Stimulated activated naive CD8-positive, alpha-beta T cell treated with anti-CD3 and anti-CD28 coated beads, Interleukin-15, Interleukin-2, amounts not matched to agents 100 ng/mL and 50 ng/mL, for 24 hours (primary cell): ENCODE results near the gene AK3.
"Not testable (repeated sequence)": the region's sequence is repeated elsewhere in the genome, so short reads cannot be mapped to it uniquely, and the experiment has no call there.

ENCODE experiments used
- H3K27ac Mint-ChIP-seq: one replicate; pipeline ENCODE4 v1.8.0; 2021; ENCODE audit warnings: mild to moderate bottlenecking, mixed read lengths
- H3K27me3 Mint-ChIP-seq: one replicate; pipeline ENCODE4 v1.8.0; 2021; ENCODE audit warnings: mixed read lengths
- H3K36me3 Mint-ChIP-seq: one replicate; pipeline ENCODE4 v1.8.0; 2021; ENCODE audit warnings: low read depth, mixed read lengths
- H3K4me1 Mint-ChIP-seq: one replicate; pipeline ENCODE4 v1.8.0; 2021; ENCODE audit warnings: low read depth, mixed read lengths
- H3K4me3 Mint-ChIP-seq: one replicate; pipeline ENCODE4 v1.8.0; 2021; ENCODE audit warnings: mild to moderate bottlenecking, mixed read lengths
- H3K9me3 Mint-ChIP-seq: one replicate; pipeline ENCODE4 v1.8.0; 2021; ENCODE audit warnings: mixed read lengths

The AK3 gene

DNA sequence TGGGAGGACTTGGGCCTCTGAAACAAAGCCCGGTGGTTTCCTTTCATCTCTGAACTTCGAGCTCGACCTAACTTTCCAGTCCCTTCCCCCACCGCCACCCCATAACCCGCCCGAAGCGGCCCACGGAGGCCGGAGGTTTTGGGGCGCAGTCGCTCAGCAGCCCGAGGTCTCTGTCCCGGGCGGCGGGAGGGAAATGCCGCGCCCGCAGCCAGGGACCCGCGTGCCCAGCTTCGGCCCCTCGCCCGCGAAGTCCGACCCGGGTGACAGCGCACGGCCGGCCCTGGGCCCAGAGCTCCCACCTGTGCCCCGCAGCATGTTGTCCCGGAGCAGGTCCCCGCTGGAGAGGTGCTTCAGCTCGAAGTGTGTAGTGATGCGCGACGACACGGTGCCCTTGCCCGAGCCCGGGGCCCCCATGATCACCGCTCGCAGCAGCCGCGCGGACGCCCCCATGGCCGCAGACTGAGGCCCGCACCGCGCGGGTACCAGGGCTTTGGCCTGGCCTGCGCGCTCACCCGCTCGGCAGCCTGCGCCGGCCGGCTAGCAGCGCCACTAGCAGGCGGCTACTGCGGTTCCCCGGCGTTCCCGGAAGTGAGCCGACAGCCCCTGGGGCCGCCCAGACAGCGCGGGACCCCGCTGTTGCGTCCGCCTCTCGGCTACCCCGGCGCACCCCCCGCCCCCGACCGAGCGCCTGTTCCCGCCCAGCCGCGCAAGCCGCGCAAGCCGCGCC is at the start of gene AK3:
Gene AK3 (minus strand): TSS at position 565 of the 727 bp plus-strand sequence. CDS start 115 bp downstream, at position 450.
- Mint-ChIP-seq H3K36me3 (peaks cover 3% of the 10 kb centered on the region), H3K4me1 (peaks cover 44% of the 10 kb centered on the region), H3K9me3 (no peaks in the 10 kb centered on the region), H3K4me3 (peak within 1 kb of the TSS; percentile 90), H3K27ac (peak within 1 kb of the TSS; percentile 90), H3K27me3 (no peaks in the 10 kb centered on the region)

DNA sequence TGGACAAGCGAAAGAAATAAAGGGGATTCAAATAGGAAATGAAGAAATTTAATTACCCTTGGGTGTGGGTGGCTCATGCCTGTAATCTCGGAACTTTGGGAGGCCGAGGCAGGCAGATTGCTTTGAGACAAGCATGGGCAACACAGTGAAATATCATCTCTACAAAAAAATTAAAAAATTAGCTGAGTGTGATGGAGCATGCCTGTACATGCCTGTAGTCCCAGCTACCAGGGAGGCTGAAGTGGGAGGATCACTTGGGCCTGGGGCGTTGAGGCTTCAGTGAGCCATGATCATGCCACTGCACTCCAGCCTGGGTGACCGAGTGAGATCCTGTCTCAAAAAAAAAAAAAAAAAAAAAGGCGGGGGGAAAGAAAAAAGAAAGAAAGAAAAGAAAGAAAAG is 47.7 kb upstream of the AK3 start:
- no peak overlapping the region for H3K27ac Mint-ChIP-seq
- no peaks in the 10 kb centered on the region for H3K9me3 Mint-ChIP-seq

DNA sequence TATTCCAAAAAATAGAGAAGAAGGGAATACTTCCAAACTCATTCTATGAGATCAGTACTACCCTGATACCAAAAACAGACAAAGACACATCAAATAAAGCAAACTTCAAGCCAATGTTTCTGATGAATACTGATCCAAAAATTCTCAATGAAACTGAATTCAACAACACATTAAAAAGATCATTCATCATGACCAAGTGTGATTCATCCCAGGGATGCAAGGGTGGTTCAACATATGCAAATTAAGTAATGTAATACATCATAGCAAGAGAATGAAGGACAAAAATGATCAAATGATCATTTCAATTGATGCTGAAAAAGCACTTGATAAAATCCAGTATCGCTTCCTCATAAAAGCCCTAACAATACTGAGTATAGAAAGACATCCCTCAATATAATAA is 46.9 kb upstream of the AK3 start:
- H3K4me3 Mint-ChIP-seq = no peak overlapping the region

More for the DNA sequence above, 47.7 kb upstream of the AK3 start:
- Mint-ChIP-seq H3K36me3 (no peaks in the 10 kb centered on the region), H3K27me3 (peaks cover 16% of the 10 kb centered on the region), H3K4me1 (peaks cover 26% of the 10 kb centered on the region), H3K4me3 (no peak overlapping the region)

DNA sequence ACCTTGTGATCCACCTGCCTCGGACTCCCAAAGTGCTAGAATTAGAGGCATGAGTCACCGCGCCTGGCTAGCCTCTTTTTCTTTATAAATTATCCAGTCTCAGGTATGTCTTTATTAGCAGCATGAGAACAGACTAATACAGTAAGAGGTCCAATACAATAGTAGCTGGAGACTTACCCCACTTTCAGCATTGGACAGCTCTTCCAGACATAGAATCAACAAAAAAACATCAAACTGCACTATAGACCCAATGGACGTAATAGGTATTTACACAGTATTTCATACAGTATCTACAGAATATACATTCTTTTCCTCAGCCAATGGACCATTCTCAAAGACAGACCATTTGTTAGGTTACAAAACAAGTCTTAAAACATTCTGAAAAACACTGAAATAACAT is 45.6 kb upstream of the AK3 start:
- H3K9me3 Mint-ChIP-seq = no peaks in the 10 kb centered on the region
- H3K27me3 Mint-ChIP-seq = peaks cover 16% of the 10 kb centered on the region
- H3K27ac Mint-ChIP-seq = no peak overlapping the region
- no peaks in the 10 kb centered on the region for H3K36me3 Mint-ChIP-seq
- H3K4me1 Mint-ChIP-seq = peaks cover 18% of the 10 kb centered on the region
- no peak overlapping the region for H3K4me3 Mint-ChIP-seq

More for the DNA sequence above, 46.9 kb upstream of the AK3 start:
- Mint-ChIP-seq H3K27me3 (peaks cover 16% of the 10 kb centered on the region), H3K9me3 (no peaks in the 10 kb centered on the region), H3K4me1 (peaks cover 26% of the 10 kb centered on the region), H3K36me3 (no peaks in the 10 kb centered on the region), H3K27ac (peak overlapping the region; percentile 6)

DNA sequence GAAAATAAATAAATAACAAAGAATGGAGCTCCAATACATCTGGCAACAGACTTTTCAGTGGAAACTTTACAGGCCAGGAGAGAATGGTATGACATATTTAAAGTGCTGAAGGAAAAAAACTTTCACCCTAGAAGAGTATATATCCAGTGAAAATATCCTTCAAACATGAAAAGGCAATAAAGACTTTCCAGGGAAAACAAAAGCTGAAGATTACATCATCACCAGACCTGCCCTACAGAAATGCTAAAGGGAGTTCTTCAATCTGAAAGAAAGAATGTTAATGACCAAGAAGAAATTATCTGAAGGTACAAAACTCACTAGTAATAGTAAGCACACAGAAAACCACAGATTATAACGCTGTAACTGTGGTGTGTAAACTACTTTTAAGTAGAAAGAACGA is 43.4 kb upstream of the AK3 start:
- Mint-ChIP-seq H3K27ac (no peak overlapping the region), H3K27me3 (peaks cover 17% of the 10 kb centered on the region), H3K36me3 (no peaks in the 10 kb centered on the region), H3K4me1 (peaks cover 13% of the 10 kb centered on the region), H3K4me3 (no peak overlapping the region), H3K9me3 (no peaks in the 10 kb centered on the region)

DNA sequence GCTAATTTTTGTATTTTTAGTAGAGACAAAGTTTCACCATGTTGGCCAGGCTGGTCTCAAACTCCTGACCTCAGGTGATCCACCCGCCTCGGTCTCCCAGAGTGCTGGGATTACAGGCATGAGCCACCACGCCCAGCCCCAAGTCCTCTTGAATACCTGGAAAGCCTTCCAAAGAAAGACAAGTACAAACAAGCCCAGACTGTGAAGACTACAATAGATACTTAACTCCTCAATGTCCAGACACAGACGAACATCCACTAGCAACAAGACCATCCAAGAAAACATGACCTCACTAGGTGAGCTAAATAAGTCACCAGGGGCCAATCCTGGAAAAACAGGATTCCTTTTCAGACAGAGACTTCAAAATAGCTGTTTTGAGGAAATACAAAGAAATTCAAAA is 42.2 kb upstream of the AK3 start:
- H3K4me1 Mint-ChIP-seq, H3K4me3 Mint-ChIP-seq, H3K27ac Mint-ChIP-seq, H3K36me3 Mint-ChIP-seq, H3K9me3 Mint-ChIP-seq: not testable (repeated sequence)
- peaks cover 17% of the 10 kb centered on the region for H3K27me3 Mint-ChIP-seq

DNA sequence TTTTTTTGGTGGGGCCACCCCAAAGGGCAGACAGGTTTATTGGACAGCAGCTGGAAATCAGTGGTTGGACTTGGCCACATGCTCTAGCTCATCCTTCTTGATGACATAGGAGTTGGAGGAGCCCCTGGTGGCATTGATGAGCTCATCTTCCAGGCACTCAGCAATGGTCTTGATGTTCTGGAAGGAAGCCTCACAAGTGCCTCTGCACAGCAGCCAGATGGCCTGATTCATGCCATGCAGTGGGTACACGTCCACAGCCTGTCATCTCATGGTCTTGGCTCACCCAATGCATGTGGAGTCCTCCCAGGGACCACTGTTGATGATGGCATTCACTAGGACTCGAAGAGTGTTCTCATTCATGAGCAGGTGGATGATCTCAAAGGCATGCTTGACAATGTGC is 40.4 kb upstream of the AK3 start:
- peaks cover 7% of the 10 kb centered on the region for H3K27me3 Mint-ChIP-seq
- H3K4me3 Mint-ChIP-seq = no peak overlapping the region
- no peaks in the 10 kb centered on the region for H3K9me3 Mint-ChIP-seq
- H3K36me3 Mint-ChIP-seq = no peaks in the 10 kb centered on the region
- H3K4me1 Mint-ChIP-seq = no peaks in the 10 kb centered on the region
- H3K27ac Mint-ChIP-seq = no peak overlapping the region

DNA sequence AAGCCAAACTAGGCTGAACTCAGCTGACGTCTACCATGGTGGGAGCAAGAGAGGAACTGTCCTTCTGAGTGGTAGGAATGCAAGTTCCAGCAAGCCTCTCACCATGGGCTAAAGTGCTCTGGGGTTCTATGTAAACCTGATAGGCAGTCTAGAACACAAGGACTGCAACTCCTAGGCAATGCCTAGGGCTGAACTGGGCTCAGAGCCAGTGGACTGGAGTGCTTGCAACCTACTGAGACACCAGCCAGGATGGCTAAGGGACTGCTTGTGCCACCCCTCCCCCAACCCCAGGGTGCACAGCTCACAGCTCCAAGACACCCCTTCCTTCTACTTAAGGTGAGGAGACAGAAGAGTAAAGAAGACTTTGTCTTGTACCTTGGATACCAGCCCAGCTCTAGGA is 39.6 kb upstream of the AK3 start:
- H3K9me3 Mint-ChIP-seq = no peaks in the 10 kb centered on the region
- no peaks in the 10 kb centered on the region for H3K36me3 Mint-ChIP-seq
- no peak overlapping the region for H3K4me3 Mint-ChIP-seq
- H3K4me1 Mint-ChIP-seq = no peaks in the 10 kb centered on the region
- no peak overlapping the region for H3K27ac Mint-ChIP-seq
- H3K27me3 Mint-ChIP-seq = peaks cover 7% of the 10 kb centered on the region

DNA sequence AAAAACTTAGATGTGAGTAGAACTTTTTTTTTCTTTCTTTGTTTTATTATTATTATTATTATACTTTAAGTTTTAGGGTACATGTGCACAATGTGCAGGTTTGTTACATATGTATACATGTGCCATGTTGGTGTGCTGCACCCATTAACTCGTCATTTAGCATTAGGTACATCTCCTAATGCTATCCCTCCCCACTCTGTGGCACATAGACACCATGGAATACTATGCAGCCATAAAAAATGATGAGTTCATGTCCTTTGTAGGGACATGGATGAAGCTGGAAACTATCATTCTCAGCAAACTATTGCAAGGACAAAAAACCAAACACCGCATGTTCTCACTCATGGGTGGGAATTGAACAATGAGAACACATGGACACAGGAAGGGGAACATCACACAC is 34.0 kb upstream of the AK3 start:
- not testable (repeated sequence) for H3K36me3 Mint-ChIP-seq, H3K9me3 Mint-ChIP-seq, H3K27ac Mint-ChIP-seq, H3K4me3 Mint-ChIP-seq, H3K4me1 Mint-ChIP-seq, H3K27me3 Mint-ChIP-seq

DNA sequence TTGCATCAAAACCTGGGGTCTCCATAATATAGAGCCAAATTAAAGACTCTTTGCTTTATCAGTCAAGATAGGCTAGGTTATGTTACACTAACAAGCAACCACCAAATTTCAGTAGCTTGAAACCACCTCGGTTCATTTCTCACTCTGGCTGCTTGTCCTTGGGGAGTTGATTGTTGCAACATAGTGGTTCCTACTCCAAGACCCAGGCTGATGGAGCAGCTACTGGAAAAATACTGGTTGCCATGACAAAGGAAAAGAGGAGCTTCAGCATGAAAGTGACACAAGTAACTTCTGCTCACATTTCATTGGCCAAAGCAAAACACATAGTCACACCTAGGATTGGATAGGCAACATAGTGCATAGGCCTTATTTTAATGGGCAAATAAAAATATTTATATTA is 33.2 kb upstream of the AK3 start:
- Mint-ChIP-seq H3K4me3 (no peak overlapping the region), H3K27ac (no peak overlapping the region), H3K4me1 (peaks cover 3% of the 10 kb centered on the region), H3K27me3 (no peaks in the 10 kb centered on the region), H3K36me3 (no peaks in the 10 kb centered on the region), H3K9me3 (no peaks in the 10 kb centered on the region)

DNA sequence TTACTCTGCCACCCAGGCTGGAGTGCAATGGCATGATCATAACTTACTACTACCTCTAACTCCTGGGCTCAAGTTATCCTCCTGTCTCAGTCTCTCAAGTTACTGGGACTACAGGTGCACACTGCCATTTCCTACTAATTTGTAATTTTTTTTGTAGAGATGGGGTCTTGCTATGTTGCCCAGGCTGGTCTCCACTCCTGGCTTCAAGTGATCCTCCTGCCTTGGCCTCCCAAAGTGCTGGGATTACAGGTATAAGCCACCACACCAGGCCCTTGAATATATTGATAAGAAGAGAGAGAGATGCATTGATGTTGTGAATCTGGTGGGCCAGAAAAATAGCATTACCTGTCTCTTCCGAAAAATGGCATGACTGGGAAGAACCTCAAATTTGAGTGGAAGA is 30.8 kb upstream of the AK3 start:
- Mint-ChIP-seq H3K27ac (no peak overlapping the region), H3K4me3 (no peak overlapping the region), H3K36me3 (no peaks in the 10 kb centered on the region), H3K9me3 (no peaks in the 10 kb centered on the region), H3K27me3 (no peaks in the 10 kb centered on the region), H3K4me1 (peaks cover 6% of the 10 kb centered on the region)

DNA sequence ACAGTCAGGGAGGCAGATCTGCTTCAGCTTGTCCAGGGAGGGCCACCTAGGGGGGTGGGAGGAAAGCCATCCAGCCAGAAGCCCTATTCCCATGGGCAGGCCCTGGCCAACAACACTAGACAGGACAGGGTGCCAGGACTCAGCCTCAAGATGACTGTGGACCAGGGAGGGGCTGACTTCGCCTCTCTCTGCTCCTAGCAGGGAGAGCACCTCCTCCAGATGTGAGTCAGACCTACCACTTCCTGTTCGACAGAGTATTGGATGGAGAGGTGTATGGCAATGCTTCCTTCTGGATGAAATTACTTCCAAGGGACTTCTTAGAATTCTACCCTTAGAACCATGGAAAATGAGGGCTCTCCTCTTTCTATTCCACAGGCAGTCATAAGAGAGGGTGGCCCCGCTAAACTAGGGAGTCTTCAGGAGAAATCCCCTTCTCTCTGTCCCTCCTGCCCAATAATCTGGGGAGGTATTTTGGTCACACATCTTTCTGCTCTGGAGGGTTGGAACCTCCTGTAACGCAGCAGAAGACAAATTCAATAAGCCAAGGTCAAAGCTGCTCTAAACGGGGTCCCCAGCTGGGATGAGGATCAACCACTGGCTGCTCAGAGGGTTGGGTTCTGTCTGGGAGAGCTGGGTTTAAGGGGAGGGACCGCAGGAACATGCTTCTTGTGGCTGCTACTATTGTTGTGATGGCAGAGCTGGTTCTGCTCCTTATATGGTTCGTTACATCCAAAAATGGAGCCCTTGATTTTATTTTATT is 28.5 kb upstream of the AK3 start:
- no peaks in the 10 kb centered on the region for H3K36me3 Mint-ChIP-seq
- no peak overlapping the region for H3K4me3 Mint-ChIP-seq
- no peak overlapping the region for H3K27ac Mint-ChIP-seq
- no peaks in the 10 kb centered on the region for H3K27me3 Mint-ChIP-seq
- no peaks in the 10 kb centered on the region for H3K9me3 Mint-ChIP-seq
- H3K4me1 Mint-ChIP-seq = peaks cover 6% of the 10 kb centered on the region

DNA sequence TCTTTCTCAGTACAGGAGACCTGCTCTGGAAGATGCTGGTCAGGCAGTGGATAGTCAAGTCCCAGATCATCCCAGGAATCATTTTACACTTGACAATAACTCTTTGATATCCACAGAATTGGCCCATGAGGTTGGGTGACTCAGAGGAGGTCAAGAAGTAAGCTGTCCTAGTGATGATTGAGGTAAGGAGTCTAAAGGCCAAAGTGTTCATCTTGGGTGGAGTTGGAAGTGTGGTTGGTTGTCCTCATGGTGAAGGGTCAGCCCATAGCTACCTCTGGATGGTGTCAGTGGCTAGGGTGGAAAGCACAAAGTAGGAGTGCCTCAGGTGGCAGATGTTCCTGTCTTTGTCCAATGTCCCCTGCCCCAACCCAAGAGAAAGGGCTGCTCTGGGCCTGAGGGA is 27.7 kb upstream of the AK3 start:
- peaks cover 7% of the 10 kb centered on the region for H3K4me1 Mint-ChIP-seq
- H3K36me3 Mint-ChIP-seq = no peaks in the 10 kb centered on the region
- no peaks in the 10 kb centered on the region for H3K27me3 Mint-ChIP-seq
- H3K4me3 Mint-ChIP-seq = no peak overlapping the region
- H3K27ac Mint-ChIP-seq = no peak overlapping the region
- no peaks in the 10 kb centered on the region for H3K9me3 Mint-ChIP-seq

DNA sequence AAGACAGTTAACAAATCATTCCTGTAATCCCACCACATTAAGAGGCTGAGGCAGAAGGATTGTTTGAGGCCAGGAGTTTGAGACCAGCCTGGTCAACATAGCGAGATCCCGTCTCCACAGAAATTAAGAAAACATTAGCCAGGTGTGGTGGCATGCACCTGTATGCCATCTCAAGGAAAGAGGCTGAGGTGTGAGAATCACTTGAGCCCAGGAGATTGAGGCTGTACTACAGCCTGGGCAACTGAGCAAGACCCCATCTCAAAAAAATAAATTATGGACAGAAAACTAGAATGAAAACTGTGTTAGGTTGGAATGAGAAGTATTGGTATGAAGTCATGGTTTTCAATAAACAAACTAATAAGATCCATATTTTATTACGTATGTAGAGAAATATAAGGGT is 23.0 kb upstream of the AK3 start:
- no peak overlapping the region for H3K27ac Mint-ChIP-seq
- no peaks in the 10 kb centered on the region for H3K36me3 Mint-ChIP-seq
- H3K27me3 Mint-ChIP-seq = peaks cover 4% of the 10 kb centered on the region
- no peaks in the 10 kb centered on the region for H3K9me3 Mint-ChIP-seq
- H3K4me3 Mint-ChIP-seq = no peak overlapping the region
- peaks cover 23% of the 10 kb centered on the region for H3K4me1 Mint-ChIP-seq

DNA sequence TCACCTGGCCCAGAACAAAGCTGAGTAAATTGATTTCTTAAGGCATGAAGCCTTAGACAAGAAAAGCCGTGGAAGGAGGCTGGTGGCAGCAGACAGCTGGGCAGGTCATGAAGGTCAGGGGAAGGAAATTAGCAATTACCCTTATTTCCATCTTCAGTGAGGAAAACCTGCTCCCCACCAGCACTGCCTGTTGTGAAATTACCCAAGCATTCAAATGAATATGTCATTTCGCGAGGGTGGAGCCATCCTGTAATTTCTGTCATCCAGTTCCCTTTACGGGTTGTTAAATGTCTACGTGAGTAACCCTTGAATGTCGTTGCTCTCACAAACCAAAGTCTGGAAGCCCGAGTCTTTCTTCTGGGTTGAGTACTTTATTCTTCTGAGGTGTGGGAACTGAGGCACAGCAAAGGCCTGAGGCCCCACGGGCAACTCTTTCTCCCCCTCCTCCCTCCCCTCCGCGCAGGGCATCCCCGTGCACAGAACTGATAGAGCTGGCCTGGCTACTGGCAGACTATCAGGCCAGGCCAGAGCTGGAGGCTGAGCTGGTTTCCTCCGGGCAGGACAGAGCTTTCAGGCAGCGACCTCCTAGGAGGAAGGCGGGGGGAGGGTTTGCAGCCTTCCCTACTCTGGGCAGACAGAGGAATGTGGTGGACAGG is 22.0 kb upstream of the AK3 start:
- Mint-ChIP-seq H3K27ac (peak overlapping the region; percentile 21), H3K27me3 (peaks cover 4% of the 10 kb centered on the region), H3K36me3 (no peaks in the 10 kb centered on the region), H3K4me1 (peaks cover 22% of the 10 kb centered on the region), H3K9me3 (no peaks in the 10 kb centered on the region), H3K4me3 (peak overlapping the region; percentile 59)
